ENCODE results near the gene YY1.

Gene YY1

GRCh38 chr14:100213587-100213955 lies 25.4 kb upstream of the YY1 start:
- no peaks in the 10 kb centered on the region for H3K36me3 ChIP-seq
- no peak for TF ChIP-seq CTCF (IDR thresholded peaks at IDR 0.05; ENCODE audit: low read depth, low read length)
- no peaks in the 10 kb centered on the region for H3K9me3 ChIP-seq
- no peak for DNase-seq
- H3K27me3 ChIP-seq = no peaks in the 10 kb centered on the region
- no peaks in the 10 kb centered on the region for H3K4me1 ChIP-seq
- peak overlapping the region; percentile 77 for H3K4me3 ChIP-seq (ENCODE audit: low read depth, low read length)

- Histone ChIP-seq H3K36me3 (no peaks in the 10 kb centered on the region), H3K4me1 (no peaks in the 10 kb centered on the region), H3K27me3 (no peaks in the 10 kb centered on the region), H3K4me3 (ENCODE audit: low read depth, low read length) (peak overlapping the region; percentile 77), H3K9me3 (no peaks in the 10 kb centered on the region)
- DNase-seq = peak; percentile 94
- TF ChIP-seq CTCF (IDR thresholded peaks at IDR 0.05; ENCODE audit: low read depth, low read length) = no peak
Measured at GRCh38 chr14:100213956-100214769, 24.8 kb upstream of the YY1 start.

- H3K4me3 ChIP-seq (ENCODE audit: low read depth, low read length) = no peak overlapping the region; the same call in 1 of the 2 replicates
- H3K9me3 ChIP-seq = no peaks in the 10 kb centered on the region
- no peak for TF ChIP-seq CTCF (IDR thresholded peaks at IDR 0.05; ENCODE audit: low read depth, low read length)
Measured at GRCh38 chr14:100214770-100215083, 24.2 kb upstream of the YY1 start.

GRCh38 chr14:100215330-100215885 lies 23.5 kb upstream of the YY1 start:
- H3K27me3 ChIP-seq = no peaks in the 10 kb centered on the region
- H3K9me3 ChIP-seq = no peaks in the 10 kb centered on the region
- no peaks in the 10 kb centered on the region for H3K4me1 ChIP-seq
- no peaks in the 10 kb centered on the region for H3K36me3 ChIP-seq
- TF ChIP-seq CTCF (IDR thresholded peaks at IDR 0.05; ENCODE audit: low read depth, low read length) = no peak
- no peak for DNase-seq
- H3K4me3 ChIP-seq (ENCODE audit: low read depth, low read length) = no peak overlapping the region

More at GRCh38 chr14:100214770-100215083, 24.2 kb upstream of the YY1 start:
- no peak for DNase-seq
- Histone ChIP-seq H3K27me3 (no peaks in the 10 kb centered on the region), H3K4me1 (no peaks in the 10 kb centered on the region), H3K36me3 (no peaks in the 10 kb centered on the region)

GRCh38 chr14:100219126-100219785 lies 19.7 kb upstream of the YY1 start:
- TF ChIP-seq CTCF (IDR thresholded peaks at IDR 0.05; ENCODE audit: low read depth, low read length) = no peak
- no peak overlapping the region for H3K4me3 ChIP-seq (ENCODE audit: low read depth, low read length)
- no peaks in the 10 kb centered on the region for H3K27me3 ChIP-seq
- no peaks in the 10 kb centered on the region for H3K9me3 ChIP-seq
- H3K4me1 ChIP-seq = peaks cover 5% of the 10 kb centered on the region
- no peaks in the 10 kb centered on the region for H3K36me3 ChIP-seq
- no peak for DNase-seq

Data from BE2C (cell line).